Prostate gland (tissue), 2 donors: ENCODE data around the gene IQGAP1.

ENCODE experiments used
- POLR2A ChIP-seq: fragments of 450-650 bp; IDR thresholded peaks from one replicate; pipeline ENCODE4 v1.6.1; 2016; ENCODE audit warnings: antibody characterized with exemption, mild to moderate bottlenecking
- POLR2AphosphoS5 ChIP-seq: sonication (generic); formaldehyde crosslinking; IDR thresholded peaks from one replicate; pipeline ENCODE4 v1.6.1; 2017; ENCODE audit warnings: antibody characterized with exemption
- TF ChIP-seq, protein P1 (sequence below), 4 experiments: fragments of 200-600 bp in 2 of 4; fragments of 450-650 bp in 2 of 4; sonication (generic) in 2 of 4; IDR thresholded peaks; 1 replicate in 3 of 4; 2 replicates in 1 of 4; pipeline ENCODE4 v1.5.1; 2016 to 2019; ENCODE audit warnings: antibody characterized with exemption in 4 of 4, mild to moderate bottlenecking in 2 of 4, moderate library complexity in 2 of 4

DNA sequence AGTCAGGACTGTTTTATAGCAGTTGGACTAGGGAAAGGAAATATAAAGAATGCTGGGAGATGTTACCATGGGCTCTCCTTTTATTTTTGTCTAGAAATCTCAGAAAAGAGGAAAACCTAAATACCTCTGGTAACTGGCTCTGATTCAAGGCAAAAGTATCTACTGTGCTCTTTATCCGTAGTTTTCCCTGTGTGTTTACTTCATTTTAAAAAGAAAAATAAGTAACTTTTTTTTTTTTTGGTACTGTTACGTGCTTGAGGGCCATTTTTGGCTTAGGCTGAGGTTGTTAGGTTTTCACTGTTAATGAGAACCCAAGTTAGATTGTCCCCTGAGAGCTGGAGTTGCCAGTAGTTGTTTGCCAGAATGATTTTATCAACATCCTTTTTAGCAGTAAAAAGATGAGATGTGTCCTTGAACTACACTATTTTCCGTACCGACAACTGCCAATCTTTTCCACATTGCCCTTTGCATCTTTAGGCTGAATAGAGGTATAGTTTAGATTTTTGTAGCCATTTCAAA lies 35.8 kb downstream of the IQGAP1 start:
- TF ChIP-seq, protein P1, sequence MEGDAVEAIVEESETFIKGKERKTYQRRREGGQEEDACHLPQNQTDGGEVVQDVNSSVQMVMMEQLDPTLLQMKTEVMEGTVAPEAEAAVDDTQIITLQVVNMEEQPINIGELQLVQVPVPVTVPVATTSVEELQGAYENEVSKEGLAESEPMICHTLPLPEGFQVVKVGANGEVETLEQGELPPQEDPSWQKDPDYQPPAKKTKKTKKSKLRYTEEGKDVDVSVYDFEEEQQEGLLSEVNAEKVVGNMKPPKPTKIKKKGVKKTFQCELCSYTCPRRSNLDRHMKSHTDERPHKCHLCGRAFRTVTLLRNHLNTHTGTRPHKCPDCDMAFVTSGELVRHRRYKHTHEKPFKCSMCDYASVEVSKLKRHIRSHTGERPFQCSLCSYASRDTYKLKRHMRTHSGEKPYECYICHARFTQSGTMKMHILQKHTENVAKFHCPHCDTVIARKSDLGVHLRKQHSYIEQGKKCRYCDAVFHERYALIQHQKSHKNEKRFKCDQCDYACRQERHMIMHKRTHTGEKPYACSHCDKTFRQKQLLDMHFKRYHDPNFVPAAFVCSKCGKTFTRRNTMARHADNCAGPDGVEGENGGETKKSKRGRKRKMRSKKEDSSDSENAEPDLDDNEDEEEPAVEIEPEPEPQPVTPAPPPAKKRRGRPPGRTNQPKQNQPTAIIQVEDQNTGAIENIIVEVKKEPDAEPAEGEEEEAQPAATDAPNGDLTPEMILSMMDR (IDR thresholded peaks at IDR 0.05): no peak
- TF ChIP-seq POLR2A (no peak), POLR2AphosphoS5 (no peak)
